ENCODE results near the gene SPRR2A.
"Not testable (repeated sequence)": the region's sequence is repeated elsewhere in the genome, so short reads cannot be mapped to it uniquely, and the experiment has no call there.

Gene SPRR2A

GRCh38 chr1:153057375-153057774, at the start of gene SPRR2A:
SPRR2A (minus strand) TSS chr1:153057512; CDS start chr1:153056735, 777 bp downstream.
- no peak for DNase-seq

GRCh38 chr1:153100245-153100644, 42.9 kb upstream of the SPRR2A start:
- no peak for DNase-seq

- no peak for DNase-seq
Observed at GRCh38 chr1:153099461-153100045, 42.2 kb upstream of the SPRR2A start.

GRCh38 chr1:153095764-153096163, 38.5 kb upstream of the SPRR2A start:
- DNase-seq: no peak

- DNase-seq: no peak
Observed at GRCh38 chr1:153094426-153094825, 37.1 kb upstream of the SPRR2A start, which contains the start of gene SPRR2E. SPRR2E (minus strand) TSS chr1:153094526; CDS start chr1:153093751, 775 bp downstream.

GRCh38 chr1:153087652-153088051, 30.3 kb upstream of the SPRR2A start:
- no peak for DNase-seq

- no peak for DNase-seq
Observed at GRCh38 chr1:153081736-153082135, 24.4 kb upstream of the SPRR2A start.

GRCh38 chr1:153072806-153073726, 15.8 kb upstream of the SPRR2A start:
- DNase-seq: no peak

GRCh38 chr1:153071511-153071910, 14.2 kb upstream of the SPRR2A start, which contains the start of gene SPRR2B:
SPRR2B (minus strand) TSS chr1:153071611; CDS start chr1:153070839, 772 bp downstream.
- no peak for DNase-seq

- DNase-seq: no peak
Observed at GRCh38 chr1:153070243-153070642, 12.9 kb upstream of the SPRR2A start.

- no peak for DNase-seq
Observed at GRCh38 chr1:153058826-153059784, 1.8 kb upstream of the SPRR2A start.

- DNase-seq: no peak
Observed at GRCh38 chr1:153058154-153058553, 842 bp upstream of the SPRR2A start.

GRCh38 chr1:153056111-153056510, 1.2 kb downstream of the SPRR2A start:
- DNase-seq: not testable (repeated sequence)

GRCh38 chr1:153049211-153049610, 8.1 kb downstream of the SPRR2A start:
- no peak for DNase-seq

GRCh38 chr1:153040950-153041631, 16.2 kb downstream of the SPRR2A start, which contains the start of gene SPRR2D:
SPRR2D (minus strand) TSS chr1:153041120; CDS start chr1:153040346, 774 bp downstream.
- DNase-seq: no peak

- no peak for DNase-seq
Observed at GRCh38 chr1:153035211-153035610, 22.1 kb downstream of the SPRR2A start.

- DNase-seq: peak; percentile 33
Observed at GRCh38 chr1:153032677-153033308, 24.5 kb downstream of the SPRR2A start.

GRCh38 chr1:153032073-153032472, 25.2 kb downstream of the SPRR2A start:
- DNase-seq: peak; percentile 60

- no peak for DNase-seq
Observed at GRCh38 chr1:153030895-153031294, 26.4 kb downstream of the SPRR2A start, which contains the start of gene SPRR1B. SPRR1B (plus strand) TSS chr1:153031203; CDS start chr1:153032346, 1,143 bp downstream.

GRCh38 chr1:153028766-153029165, 28.5 kb downstream of the SPRR2A start:
- DNase-seq: no peak

- DNase-seq: no peak
Observed at GRCh38 chr1:153025797-153026196, 31.5 kb downstream of the SPRR2A start.

Data from DMS79 (cell line).